22Rv1 (cell line): ENCODE results near the gene SCGB1D1.

Source experiments
- ZFX ChIP-seq: fragments of 450-650 bp; IDR thresholded peaks from 2 replicates; pipeline ENCODE4 v1.6.1; 2017; ENCODE audit warnings: antibody characterized with exemption, borderline replicate concordance
- TF ChIP-seq, protein P1 (sequence below): fragments of 450-650 bp; IDR thresholded peaks from 2 replicates; pipeline ENCODE4 v1.5.1; 2017; ENCODE audit warnings: mild to moderate bottlenecking

DNA sequence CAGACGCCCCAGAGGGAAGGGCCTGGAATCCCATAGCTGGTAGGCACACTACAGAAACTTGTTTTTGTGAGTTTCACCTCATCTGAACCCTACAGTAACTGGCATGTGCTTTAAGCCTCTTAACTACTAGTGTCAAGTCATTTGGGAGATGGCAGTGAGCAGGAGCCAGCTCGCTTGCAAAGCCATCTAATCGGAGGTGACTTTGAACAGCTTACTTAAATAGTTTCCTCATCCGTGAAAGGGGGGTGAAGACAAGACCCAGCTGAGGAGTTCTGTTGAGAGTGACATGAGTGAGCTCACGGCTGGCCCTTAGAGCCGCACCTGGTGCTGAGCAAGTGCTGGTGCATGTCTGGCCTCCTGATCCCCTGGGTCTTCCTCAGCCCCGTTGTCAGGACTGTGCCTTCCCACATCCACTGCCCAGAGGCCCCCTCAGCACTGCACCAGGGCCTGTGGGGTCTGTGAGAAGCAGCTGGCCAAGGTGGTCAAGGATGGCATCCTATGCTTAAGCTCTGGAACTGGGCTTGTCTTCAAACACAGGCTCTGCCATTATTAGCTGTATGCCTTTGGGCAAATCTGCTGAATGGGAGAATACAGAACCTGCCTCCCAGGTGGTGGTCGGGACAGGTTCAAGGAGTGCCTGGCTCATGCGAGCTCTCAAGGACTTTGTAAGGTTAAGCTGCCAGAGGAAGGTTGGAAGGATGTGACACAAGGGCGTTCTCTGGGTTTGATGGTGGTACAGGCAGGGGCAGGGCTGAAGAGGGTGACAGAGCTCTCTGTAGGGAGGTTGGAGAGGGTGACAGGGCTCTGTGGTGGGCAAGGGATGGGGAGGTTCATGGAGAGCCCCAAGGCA lies 38.9 kb upstream of the SCGB1D1 start:
- TF ChIP-seq, protein P1, sequence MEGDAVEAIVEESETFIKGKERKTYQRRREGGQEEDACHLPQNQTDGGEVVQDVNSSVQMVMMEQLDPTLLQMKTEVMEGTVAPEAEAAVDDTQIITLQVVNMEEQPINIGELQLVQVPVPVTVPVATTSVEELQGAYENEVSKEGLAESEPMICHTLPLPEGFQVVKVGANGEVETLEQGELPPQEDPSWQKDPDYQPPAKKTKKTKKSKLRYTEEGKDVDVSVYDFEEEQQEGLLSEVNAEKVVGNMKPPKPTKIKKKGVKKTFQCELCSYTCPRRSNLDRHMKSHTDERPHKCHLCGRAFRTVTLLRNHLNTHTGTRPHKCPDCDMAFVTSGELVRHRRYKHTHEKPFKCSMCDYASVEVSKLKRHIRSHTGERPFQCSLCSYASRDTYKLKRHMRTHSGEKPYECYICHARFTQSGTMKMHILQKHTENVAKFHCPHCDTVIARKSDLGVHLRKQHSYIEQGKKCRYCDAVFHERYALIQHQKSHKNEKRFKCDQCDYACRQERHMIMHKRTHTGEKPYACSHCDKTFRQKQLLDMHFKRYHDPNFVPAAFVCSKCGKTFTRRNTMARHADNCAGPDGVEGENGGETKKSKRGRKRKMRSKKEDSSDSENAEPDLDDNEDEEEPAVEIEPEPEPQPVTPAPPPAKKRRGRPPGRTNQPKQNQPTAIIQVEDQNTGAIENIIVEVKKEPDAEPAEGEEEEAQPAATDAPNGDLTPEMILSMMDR, result no peak
- no peak for TF ChIP-seq ZFX
